ENCODE results near the gene STK38. TPM values are rescaled to one million over a fixed set of nuclear protein-coding genes. Genes with fewer than 3 reads are reported as not detected.

STK38 gene
- total RNA-seq (ENCODE audit: low replicate concordance), result 11.9 and 16.0 TPM in 2 replicates

GRCh38 chr6:36546920-36547645 is at the start of gene STK38:
Gene STK38 (minus strand): TSS chr6:36547479. CDS start chr6:36540202, 7,277 bp downstream.

GRCh38 chr6:36594029-36594815 is 46.9 kb upstream of the STK38 start, which contains the start of gene SRSF3:
Gene SRSF3 (plus strand): TSS chr6:36594362. CDS start chr6:36596763, 2,401 bp downstream.

Other genes with a start within 250 kb of the STK38 start
- gene BNIP5, start 210.6 kb downstream of the STK38 start, total RNA-seq (ENCODE audit: low replicate concordance), result not detected in 2 replicates
- 0.75 and 2.8 TPM in 2 replicates for gene ETV7, start 159.8 kb downstream of the STK38 start, total RNA-seq (ENCODE audit: low replicate concordance)
- 0.08 and 0.12 TPM in 2 replicates for gene PXT1, start 104.6 kb downstream of the STK38 start, total RNA-seq (ENCODE audit: low replicate concordance)
- gene KCTD20, start 104.5 kb downstream of the STK38 start, total RNA-seq (ENCODE audit: low replicate concordance), result 64.6 and 84.5 TPM in 2 replicates
- gene SRSF3, start 46.9 kb upstream of the STK38 start, total RNA-seq (ENCODE audit: low replicate concordance), result 116 and 166 TPM in 2 replicates
- gene CDKN1A, start 131.2 kb upstream of the STK38 start, total RNA-seq (ENCODE audit: low replicate concordance), result 268 and 362 TPM in 2 replicates
- under 0.01 TPM in 1 of 2 replicates, not detected in the other for gene RAB44, start 150.3 kb upstream of the STK38 start, total RNA-seq (ENCODE audit: low replicate concordance)